ENCODE measurements around the gene MAPK8. TPM values are rescaled to one million over a fixed set of nuclear protein-coding genes. Genes with fewer than 3 reads are reported as not detected.

The MAPK8 gene
- total and polyA plus RNA-seq, 12 donors, result 7.4 to 41.9 (median 30.0) TPM

- Histone ChIP-seq H3K36me3 (no peaks in the 10 kb centered on the region), H3K27me3 (no peaks in the 10 kb centered on the region), H3K4me3 (no peak overlapping the region), H3K4me1 (no peaks in the 10 kb centered on the region), H3K27ac (no peak overlapping the region), H3K9me3 (no peaks in the 10 kb centered on the region)
- DNase-seq, result no peak
- WGBS, 2 donors, result 78 to 84% methylated on average over 7 of the region's 7 CpGs
- no peak for TF ChIP-seq CTCF (IDR thresholded peaks at IDR 0.05)
- intact Hi-C loops (cut with DNase I), result no loop called here
- ATAC-seq, result no peak
Measured at GRCh38 chr10:48299066-48299465, 7.4 kb upstream of the MAPK8 start.

GRCh38 chr10:48299692-48300091 is 6.8 kb upstream of the MAPK8 start:
- H3K4me3 ChIP-seq, result no peak overlapping the region
- H3K36me3 ChIP-seq, result no peaks in the 10 kb centered on the region
- H3K4me1 ChIP-seq, result no peaks in the 10 kb centered on the region
- no peaks in the 10 kb centered on the region for H3K9me3 ChIP-seq
- intact Hi-C loops (cut with DNase I), result no loop called here
- ATAC-seq (no peak), DNase-seq (no peak)
- WGBS, 2 donors, result 0 to 90% methylated on average over 1 of the region's 1 CpG
- no peak overlapping the region for H3K27ac ChIP-seq
- no peak for TF ChIP-seq CTCF (IDR thresholded peaks at IDR 0.05)
- H3K27me3 ChIP-seq, result no peaks in the 10 kb centered on the region

GRCh38 chr10:48300556-48300955 is 5.9 kb upstream of the MAPK8 start:
- intact Hi-C loops (cut with DNase I), result no loop called here
- Histone ChIP-seq H3K9me3 (no peaks in the 10 kb centered on the region), H3K27me3 (no peaks in the 10 kb centered on the region), H3K4me1 (no peaks in the 10 kb centered on the region), H3K36me3 (no peaks in the 10 kb centered on the region), H3K4me3 (no peak overlapping the region), H3K27ac (no peak overlapping the region)
- DNase-seq, result no peak
- no peak for TF ChIP-seq CTCF (IDR thresholded peaks at IDR 0.05)
- ATAC-seq, result no peak
- WGBS, 2 donors, result 68 to 72% methylated on average over 2 of the region's 2 CpGs

GRCh38 chr10:48302515-48303476 is 3.7 kb upstream of the MAPK8 start:
- Histone ChIP-seq H3K27me3 (no peaks in the 10 kb centered on the region), H3K9me3 (no peaks in the 10 kb centered on the region), H3K36me3 (no peaks in the 10 kb centered on the region), H3K27ac (no peak overlapping the region), H3K4me1 (peaks cover 0 to 13% (median 10%) of the 10 kb centered on the region in 9 donors), H3K4me3 (no peak overlapping the region)
- ATAC-seq (no peak), DNase-seq (no peak)
- TF ChIP-seq CTCF (IDR thresholded peaks at IDR 0.05), result no peak
- intact Hi-C loops (cut with DNase I), result no loop called here
- 87 to 90% methylated on average over 8 of the region's 8 CpGs for WGBS, 2 donors
